Effector memory CD4-positive, alpha-beta T cell (primary cell): ENCODE data around the gene HOXC10.
A peak's percentile ranks its signal among the peaks of the same experiment; 100 is the strongest.

Experiments
- DNase-seq, 3 donors: peaks; one replicate each; pipeline ENCODE4 v3.0.0-alpha.2; 2020
- H3K27ac ChIP-seq: 2 replicates; pipeline ENCODE4 v1.7.0; 2013; ENCODE audit warnings: mild to moderate bottlenecking, low read length, moderate library complexity; ENCODE audit not compliant: insufficient read depth, poor library complexity, severe bottlenecking
- H3K27me3 ChIP-seq: replicated peaks from 2 replicates; pipeline ENCODE4 v1.7.0; 2013; ENCODE audit warnings: mild to moderate bottlenecking, low read length; ENCODE audit not compliant: insufficient read depth, control insufficient read depth, poor library complexity, severe bottlenecking
- H3K36me3 ChIP-seq: 2 replicates; pipeline ENCODE4 v1.7.0; 2013; ENCODE audit warnings: mild to moderate bottlenecking, low read length, moderate library complexity; ENCODE audit not compliant: control insufficient read depth, insufficient read depth
- H3K4me1 ChIP-seq: 2 replicates; pipeline ENCODE4 v1.7.0; 2013; ENCODE audit warnings: low read length, mild to moderate bottlenecking; ENCODE audit not compliant: control insufficient read depth, insufficient read depth, poor library complexity, severe bottlenecking
- H3K4me3 ChIP-seq: 2 replicates; pipeline ENCODE4 v1.7.0; 2013; ENCODE audit warnings: low read length, low read depth, mild to moderate bottlenecking; ENCODE audit not compliant: insufficient read depth, poor library complexity, severe bottlenecking
- H3K9me3 ChIP-seq: 2 replicates; pipeline ENCODE4 v1.7.0; 2013; ENCODE audit warnings: mild to moderate bottlenecking, low read length, moderate library complexity; ENCODE audit not compliant: control insufficient read depth

Gene HOXC10

GRCh38 chr12:54004841-54005530, 20.0 kb downstream of the HOXC10 start:
- peaks cover 94% of the 10 kb centered on the region for H3K27me3 ChIP-seq
- H3K36me3 ChIP-seq: no peaks in the 10 kb centered on the region
- H3K4me3 ChIP-seq: no peak overlapping the region
- H3K27ac ChIP-seq: no peak overlapping the region
- H3K4me1 ChIP-seq: peaks cover 33% of the 10 kb centered on the region
- no peaks in the 10 kb centered on the region for H3K9me3 ChIP-seq
- no peak for DNase-seq

GRCh38 chr12:54005531-54005852, 20.5 kb downstream of the HOXC10 start:
- peaks cover 94% of the 10 kb centered on the region for H3K27me3 ChIP-seq
- no peak overlapping the region for H3K4me3 ChIP-seq
- H3K9me3 ChIP-seq: no peaks in the 10 kb centered on the region

GRCh38 chr12:54005853-54006558, 21.1 kb downstream of the HOXC10 start:
- Histone ChIP-seq H3K36me3 (no peaks in the 10 kb centered on the region), H3K4me1 (peaks cover 29% of the 10 kb centered on the region), H3K9me3 (no peaks in the 10 kb centered on the region), H3K27me3 (peaks cover 94% of the 10 kb centered on the region), H3K4me3 (peak overlapping the region; percentile 55), H3K27ac (no peak overlapping the region)
- DNase-seq: peak; percentile 65 to 79 (median 74)

More at GRCh38 chr12:54005531-54005852, 20.5 kb downstream of the HOXC10 start:
- peaks cover 32% of the 10 kb centered on the region for H3K4me1 ChIP-seq
- no peak overlapping the region for H3K27ac ChIP-seq
- no peak for DNase-seq
- H3K36me3 ChIP-seq: no peaks in the 10 kb centered on the region

GRCh38 chr12:54006559-54007220, 21.7 kb downstream of the HOXC10 start:
- peaks cover 29% of the 10 kb centered on the region for H3K4me1 ChIP-seq
- H3K9me3 ChIP-seq: no peaks in the 10 kb centered on the region
- no peaks in the 10 kb centered on the region for H3K36me3 ChIP-seq
- H3K27ac ChIP-seq: no peak overlapping the region
- no peak for DNase-seq
- peaks cover 94% of the 10 kb centered on the region for H3K27me3 ChIP-seq
- peak overlapping the region; percentile 55 for H3K4me3 ChIP-seq

GRCh38 chr12:54007538-54008259, 22.8 kb downstream of the HOXC10 start:
- Histone ChIP-seq H3K9me3 (no peaks in the 10 kb centered on the region), H3K27ac (no peak overlapping the region), H3K36me3 (no peaks in the 10 kb centered on the region), H3K4me1 (peaks cover 29% of the 10 kb centered on the region), H3K27me3 (peaks cover 92% of the 10 kb centered on the region), H3K4me3 (no peak overlapping the region)
- DNase-seq: no peak

- Histone ChIP-seq H3K36me3 (no peaks in the 10 kb centered on the region), H3K27me3 (peaks cover 92% of the 10 kb centered on the region), H3K4me3 (no peak overlapping the region), H3K27ac (no peak overlapping the region), H3K4me1 (peaks cover 29% of the 10 kb centered on the region), H3K9me3 (no peaks in the 10 kb centered on the region)
- no peak for DNase-seq
Measured at GRCh38 chr12:54008260-54008552, 23.3 kb downstream of the HOXC10 start.

- no peak for DNase-seq
- Histone ChIP-seq H3K4me3 (peak overlapping the region; percentile 46), H3K4me1 (peaks cover 31% of the 10 kb centered on the region), H3K27me3 (peaks cover 93% of the 10 kb centered on the region), H3K9me3 (no peaks in the 10 kb centered on the region), H3K27ac (no peak overlapping the region), H3K36me3 (no peaks in the 10 kb centered on the region)
Measured at GRCh38 chr12:54009171-54010052, 24.5 kb downstream of the HOXC10 start.

- no peaks in the 10 kb centered on the region for H3K36me3 ChIP-seq
- DNase-seq: no peak
- H3K9me3 ChIP-seq: no peaks in the 10 kb centered on the region
- no peak overlapping the region for H3K4me3 ChIP-seq
- H3K27me3 ChIP-seq: peaks cover 93% of the 10 kb centered on the region
- H3K4me1 ChIP-seq: peaks cover 34% of the 10 kb centered on the region
- no peak overlapping the region for H3K27ac ChIP-seq
Measured at GRCh38 chr12:54010053-54010971, 25.4 kb downstream of the HOXC10 start.
